Motor neuron (in vitro differentiated cells): ENCODE data around the gene FRMD4A. TPM values are rescaled to one million over a fixed set of nuclear protein-coding genes. Genes with fewer than 3 reads are reported as not detected.
"Not testable (repeated sequence)": the region's sequence is repeated elsewhere in the genome, so short reads cannot be mapped to it uniquely, and the experiment has no call there.

Experiments
- ATAC-seq, 8 experiments: fragments of 200-7000 bp; cut with Tn5 transposase; replicated peaks in 6 of 8; 2 replicates each; pipeline ENCODE4 v1.8.0; 2021; ENCODE audit warnings: mild to moderate bottlenecking in 8 of 8, moderate library complexity in 8 of 8
- H3K27ac ChIP-seq, 2 donors: fragments of 250-450 bp; sonication (Bioruptor Pico); 2 replicates each; pipeline ENCODE4 v1.9.0; 2021; ENCODE audit warnings: antibody characterized with exemption in 2 of 2, mild to moderate bottlenecking in 2 of 2, moderate library complexity in 1 of 2
- H3K4me1 ChIP-seq, 2 donors: fragments of 250-450 bp; sonication (Bioruptor Pico); replicated peaks in 1 of 2; 2 replicates each; pipeline ENCODE4 v1.6.1; 2021; ENCODE audit warnings: antibody characterized with exemption in 2 of 2, mild to moderate bottlenecking in 2 of 2, moderate library complexity in 1 of 2
- H3K4me3 ChIP-seq, 5 donors: fragments of 250-450 bp; sonication (Bioruptor Pico); 2 replicates each; pipeline ENCODE4 v1.9.0; 2021; ENCODE audit warnings: antibody characterized with exemption in 5 of 5, mild to moderate bottlenecking in 5 of 5, moderate library complexity in 4 of 5
- WGBS, 10 experiments: fragments of 450-650 bp; shearing (Covaris generic); methylation state at CpG; one replicate each; pipeline ENCODE4 v1.0.0; 2022; 5-methylcytosine and 5-hydroxymethylcytosine counted together
- in situ Hi-C, 9 experiments: fragments of 400-800 bp; cut with MboI; loops; one replicate each; pipeline ENCODE4 v1.15.0; 2021; ENCODE audit warnings: low sequenced_read_pairs in 9 of 9, low pct_unique_long_range_greater_than_20kb in 2 of 9; ENCODE audit not compliant: unreplicated experiment in 9 of 9
- total RNA-seq, 8 experiments: library from RNA; unstranded; fragments of 300-600 nt; gene quantifications; 2 replicates each; pipeline versions ENCODE4 v1.2.3 to v1.2.4, GENCODE V29; 2022

Gene FRMD4A
- total RNA-seq, 8 experiments from 2014 or later = 18.6 to 87.3 (median 44.5) TPM

DNA sequence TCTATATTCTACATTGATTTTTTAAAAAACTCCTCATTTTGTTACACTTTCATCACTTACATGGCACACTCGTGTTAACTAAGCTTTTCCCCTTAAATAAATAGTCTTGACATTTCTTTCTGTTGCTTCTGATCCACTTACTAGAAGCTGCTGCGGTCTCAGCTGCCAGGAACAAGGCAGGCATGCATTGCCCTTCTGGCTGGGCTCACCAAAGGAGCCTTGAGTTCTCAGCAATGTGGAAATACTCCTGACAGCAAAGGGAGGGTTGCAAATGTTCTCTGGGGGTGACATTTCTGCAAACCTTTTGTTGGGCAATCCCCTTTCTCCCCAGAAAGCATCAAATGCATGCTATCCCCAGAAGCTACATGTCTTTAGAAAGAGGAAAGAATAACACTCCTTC lies 393.9 kb downstream of the FRMD4A start:
- 30 to 83% (median 52%) methylated on average over 1 to 2 of the region's 2 CpGs; no CpG with 5 or more reads in 2 of the 10 experiments for WGBS, 10 experiments
- in situ Hi-C loops = no loop called here
- H3K4me1 ChIP-seq = no peaks in the 10 kb centered on the region
- no peak for ATAC-seq
- no peak overlapping the region for H3K27ac ChIP-seq
- H3K4me3 ChIP-seq = no peak overlapping the region

DNA sequence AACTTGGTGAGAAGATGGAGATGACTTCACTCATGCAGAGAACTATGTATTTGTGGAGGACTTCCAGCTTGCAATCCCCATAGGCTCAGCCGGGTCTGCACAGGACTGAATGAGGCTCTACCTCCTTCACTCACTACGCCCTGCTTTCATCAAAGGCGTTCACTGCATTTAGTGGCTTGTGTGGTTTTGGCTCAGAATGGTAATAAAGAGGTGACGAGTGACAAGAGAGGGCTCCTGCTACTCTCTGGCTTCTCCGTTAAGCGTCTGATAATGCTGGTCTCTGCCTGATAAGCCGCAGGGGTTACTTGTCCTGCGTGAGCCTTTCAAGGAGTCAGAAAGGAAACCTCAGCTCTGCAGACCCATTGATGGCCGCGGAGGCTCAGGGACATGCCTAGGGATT lies 400.6 kb downstream of the FRMD4A start:
- WGBS, 10 experiments = 49 to 95% (median 61%) methylated on average over 2 to 9 of the region's 10 CpGs; no CpG with 5 or more reads in 2 of the 10 experiments
- no peak for ATAC-seq
- Histone ChIP-seq H3K4me3 (no peak overlapping the region), H3K4me1 (peaks cover 11 to 16% of the 10 kb centered on the region in 2 donors), H3K27ac (no peak overlapping the region)
- in situ Hi-C loops = no loop called here

DNA sequence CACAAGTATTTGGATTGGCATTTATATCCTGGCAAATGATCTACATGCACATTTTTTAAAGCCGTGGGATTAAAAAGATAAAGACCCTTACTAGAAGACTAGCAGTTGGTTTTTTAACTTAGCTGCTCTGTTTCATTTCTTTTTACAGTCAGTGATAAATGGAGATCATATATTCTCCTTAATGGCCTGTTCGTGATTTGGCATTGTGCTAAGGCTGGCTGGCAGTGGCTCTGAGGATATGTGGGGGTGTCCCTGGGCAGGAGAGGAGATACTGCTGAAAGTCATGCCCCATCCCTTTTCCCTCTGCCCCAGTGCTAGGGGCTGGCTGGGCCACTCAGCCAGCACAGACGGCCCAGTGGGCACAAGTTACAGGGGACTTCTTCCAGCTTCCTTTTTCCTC lies 402.3 kb downstream of the FRMD4A start:
- peak in 5 of 8 experiments; percentile 41 to 91 (median 52) for ATAC-seq

DNA sequence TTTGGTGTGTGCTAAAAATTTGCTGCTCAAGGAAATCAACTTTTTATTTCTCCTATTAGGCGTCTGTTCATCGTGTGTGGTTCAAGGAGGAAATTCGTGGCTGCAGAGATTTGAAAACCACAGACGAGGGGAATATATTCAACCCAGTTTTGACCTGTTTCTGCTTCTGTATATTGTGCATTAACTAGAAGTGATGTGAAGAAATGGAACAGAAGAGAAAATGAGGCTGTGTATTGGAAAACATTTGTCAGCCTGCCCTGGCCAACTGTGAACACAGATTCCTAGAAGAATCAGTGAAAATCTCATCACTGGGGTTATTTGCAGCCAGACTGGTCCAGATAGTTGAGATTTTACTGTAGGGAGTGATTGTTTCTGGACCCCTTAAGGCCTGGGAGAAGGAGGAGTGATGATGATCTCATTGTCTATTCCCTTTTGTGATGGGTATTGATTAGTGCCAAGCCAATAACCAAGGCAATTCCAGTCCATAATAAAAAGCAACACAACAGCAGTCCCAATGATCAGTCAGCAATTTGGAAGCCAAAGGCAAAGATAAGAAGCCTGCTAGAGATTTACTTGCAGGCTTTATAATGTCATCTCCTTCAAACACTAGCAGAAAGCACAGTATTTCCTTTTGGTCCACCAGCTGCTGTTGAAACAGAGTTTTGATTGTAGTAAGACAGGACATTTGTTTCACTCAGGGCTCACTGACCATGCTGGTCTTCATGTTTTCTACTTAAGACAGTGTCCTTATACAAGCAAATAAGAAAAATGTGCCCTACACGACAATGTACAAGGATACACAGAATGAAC lies 404.5 kb downstream of the FRMD4A start:
- peak in 1 of 8 experiments; percentile 21 for ATAC-seq
- in situ Hi-C loops = no loop called here
- Histone ChIP-seq H3K4me1 (peaks cover 11 to 16% of the 10 kb centered on the region in 2 donors), H3K4me3 (no peak overlapping the region), H3K27ac (peak overlapping the region in 1 of 2 donors; percentile 27)
- WGBS, 10 experiments = 68 to 94% (median 88%) methylated on average over 3 to 5 of the region's 5 CpGs; no CpG with 5 or more reads in 3 of the 10 experiments

More for the DNA sequence above, 402.3 kb downstream of the FRMD4A start:
- no peak overlapping the region for H3K27ac ChIP-seq
- 20 to 50% (median 28%) methylated on average over 1 to 3 of the region's 3 CpGs; no CpG with 5 or more reads in 3 of the 10 experiments for WGBS, 10 experiments
- in situ Hi-C loops = no loop called here
- H3K4me1 ChIP-seq = peaks cover 11 to 16% of the 10 kb centered on the region in 2 donors
- H3K4me3 ChIP-seq = no peak overlapping the region

DNA sequence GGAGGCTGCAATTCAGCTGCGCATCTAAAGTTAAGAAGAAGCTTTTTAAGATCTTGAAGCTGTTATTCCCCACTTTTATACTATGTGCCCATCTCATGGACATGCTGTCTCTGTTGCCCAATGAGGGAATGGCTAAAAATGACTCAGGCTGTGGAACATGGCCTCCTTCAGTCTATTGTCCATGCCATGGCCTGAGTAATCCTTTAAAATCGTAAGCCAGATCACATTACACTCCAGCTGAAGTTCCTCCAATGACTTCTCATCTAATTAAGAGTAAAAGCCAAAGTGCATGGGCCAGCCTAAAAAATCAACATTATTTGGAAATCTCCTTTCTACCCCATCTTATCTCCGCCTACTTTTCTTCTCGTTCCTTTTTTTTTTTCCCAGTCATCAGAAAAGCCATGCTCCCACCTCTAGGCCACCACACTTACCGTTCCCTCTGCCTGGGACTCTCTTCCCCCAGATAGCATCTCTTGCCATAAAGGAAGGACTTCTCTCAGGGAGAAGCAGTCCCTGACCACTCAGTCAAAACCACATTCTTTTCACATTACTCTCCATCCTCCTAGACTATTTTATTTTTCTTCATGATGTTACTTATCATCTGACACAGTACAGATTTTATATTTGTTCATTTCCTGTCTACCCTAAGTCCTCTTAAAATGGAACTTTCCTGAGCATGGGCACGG lies 406.5 kb downstream of the FRMD4A start:
- Histone ChIP-seq H3K4me3 (no peak overlapping the region), H3K4me1 (peaks cover 11 to 16% of the 10 kb centered on the region in 2 donors), H3K27ac (no peak overlapping the region)
- in situ Hi-C loops = no loop called here
- 18 to 100% (median 82%) methylated on average over 2 to 6 of the region's 6 CpGs for WGBS, 10 experiments
- ATAC-seq = peak in 2 of 8 experiments; percentile 44 to 84

DNA sequence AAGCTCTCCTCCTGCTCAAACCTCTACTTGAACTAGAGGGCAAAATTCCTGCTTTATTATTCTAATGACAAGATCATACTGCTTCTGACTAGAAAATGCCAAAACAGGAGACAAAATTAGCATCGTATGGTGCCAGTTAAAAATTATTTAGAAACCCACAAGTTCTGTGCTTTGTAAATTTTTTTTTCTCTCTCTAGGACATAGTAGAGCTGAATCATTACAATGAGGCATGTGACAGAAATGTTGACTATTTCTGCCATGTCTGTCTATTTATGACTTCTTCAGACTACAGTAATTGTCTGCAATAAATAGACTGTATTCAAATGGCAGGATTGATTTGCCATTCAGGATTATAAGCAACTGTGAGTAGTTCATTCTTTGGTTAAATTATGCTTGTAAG lies 408.1 kb downstream of the FRMD4A start:
- in situ Hi-C loops = no loop called here
- peak in 3 of 8 experiments; percentile 16 to 86 (median 45) for ATAC-seq
- 0 to 100% (median 78%) methylated on average over 1 of the region's 1 CpG; no CpG with 5 or more reads in 1 of the 10 experiments for WGBS, 10 experiments
- no peak overlapping the region for H3K27ac ChIP-seq
- peaks cover 6% of the 10 kb centered on the region in 2 donors for H3K4me1 ChIP-seq
- H3K4me3 ChIP-seq = no peak overlapping the region

DNA sequence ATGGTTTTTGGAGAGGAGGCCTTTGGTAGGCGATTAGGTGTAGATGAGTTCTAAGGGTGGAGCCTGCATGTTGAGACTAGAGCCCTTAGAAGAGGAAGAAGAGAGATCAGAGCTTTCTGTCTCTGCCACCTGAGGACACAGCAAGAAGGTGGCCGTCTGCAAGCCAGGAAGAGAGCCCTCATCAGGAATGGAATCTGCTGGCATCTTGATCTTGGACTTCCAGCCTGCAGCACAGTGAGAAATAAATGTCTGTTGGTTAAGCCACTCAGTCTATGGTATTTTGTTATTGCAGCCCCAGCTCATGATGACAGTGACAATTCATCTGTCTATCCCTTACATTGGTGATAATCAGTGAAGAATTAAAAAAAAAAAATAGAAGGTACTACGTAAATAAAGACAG lies 408.8 kb downstream of the FRMD4A start:
- Histone ChIP-seq H3K4me1 (peaks cover 6% of the 10 kb centered on the region in 2 donors), H3K4me3 (no peak overlapping the region), H3K27ac (no peak overlapping the region)
- no peak for ATAC-seq
- in situ Hi-C loops = no loop called here
- WGBS, 10 experiments = 0 to 81% (median 42%) methylated on average over 1 to 3 of the region's 3 CpGs; no CpG with 5 or more reads in 1 of the 10 experiments

DNA sequence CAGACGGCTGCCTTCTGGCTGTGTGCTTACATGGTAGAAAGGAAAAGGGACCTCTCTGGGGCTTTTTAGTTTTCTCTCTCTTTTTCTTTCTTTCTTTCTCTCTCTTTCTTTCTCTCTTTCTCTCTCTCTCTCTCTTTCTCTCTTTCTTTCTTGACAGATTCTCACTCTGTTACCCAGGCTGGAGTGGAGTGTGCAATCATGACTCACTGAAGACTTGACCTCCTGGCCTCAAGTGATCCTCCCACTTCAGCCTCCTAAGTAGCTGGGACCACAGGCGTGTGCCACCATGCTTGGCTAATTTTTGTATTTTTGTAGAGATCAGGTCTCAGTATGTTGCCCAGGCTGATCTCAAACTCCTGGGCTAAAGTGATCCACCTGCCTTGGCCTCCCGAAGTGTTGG lies 409.6 kb downstream of the FRMD4A start:
- WGBS, 10 experiments = 0 to 100% (median 58%) methylated on average over 1 to 3 of the region's 3 CpGs; no CpG with 5 or more reads in 2 of the 10 experiments
- ATAC-seq, H3K4me1 ChIP-seq, H3K4me3 ChIP-seq, H3K27ac ChIP-seq, in situ Hi-C loops: not testable (repeated sequence)

DNA sequence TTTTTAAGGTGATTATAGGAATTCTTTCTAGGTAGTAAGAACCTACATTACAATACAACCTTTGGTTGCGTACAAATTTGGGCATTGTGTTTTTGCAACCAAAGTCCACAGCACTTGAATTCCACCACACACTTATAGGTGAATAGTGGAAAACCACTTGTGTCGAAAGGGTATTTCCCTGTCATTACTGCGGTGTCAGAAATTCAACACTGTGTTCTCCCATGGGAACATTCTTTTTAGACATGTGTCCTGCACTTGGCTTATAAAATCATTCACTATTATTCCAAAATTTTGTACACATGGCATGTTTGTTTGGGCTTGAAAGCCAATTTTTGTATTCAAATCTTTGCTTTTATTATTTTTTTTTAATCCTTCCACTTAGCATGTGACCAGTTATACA lies 410.3 kb downstream of the FRMD4A start:
- H3K27ac ChIP-seq = no peak overlapping the region
- in situ Hi-C loops = no loop called here
- WGBS, 10 experiments = 0 to 80% (median 29%) methylated on average over 1 to 3 of the region's 3 CpGs; no CpG with 5 or more reads in 1 of the 10 experiments
- no peaks in the 10 kb centered on the region for H3K4me1 ChIP-seq
- ATAC-seq = no peak
- H3K4me3 ChIP-seq = no peak overlapping the region

DNA sequence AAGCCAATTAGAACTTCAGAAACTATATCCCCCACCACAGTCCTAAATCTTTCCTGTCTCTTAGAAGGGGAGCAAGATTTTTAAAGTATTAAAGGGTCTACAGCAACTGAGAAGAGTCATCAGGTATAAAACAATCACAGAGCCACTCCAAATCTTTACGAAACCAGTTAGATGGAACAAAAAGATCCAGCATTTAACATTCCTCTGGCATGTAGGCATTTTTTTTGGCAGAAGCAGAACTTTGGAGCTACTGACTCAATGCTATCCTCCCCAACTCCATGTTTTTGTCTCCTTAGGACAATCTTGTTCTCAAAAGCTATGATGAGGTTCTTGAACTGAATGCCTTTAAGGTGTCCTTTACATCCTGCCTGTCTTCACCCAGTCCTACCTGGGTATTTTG lies 410.7 kb downstream of the FRMD4A start:
- ATAC-seq = no peak
- Histone ChIP-seq H3K27ac (no peak overlapping the region), H3K4me3 (no peak overlapping the region), H3K4me1 (no peaks in the 10 kb centered on the region)
- WGBS, 10 experiments = 60 to 100% (median 100%) methylated on average over 1 of the region's 1 CpG; no CpG with 5 or more reads in 4 of the 10 experiments
- in situ Hi-C loops = no loop called here

DNA sequence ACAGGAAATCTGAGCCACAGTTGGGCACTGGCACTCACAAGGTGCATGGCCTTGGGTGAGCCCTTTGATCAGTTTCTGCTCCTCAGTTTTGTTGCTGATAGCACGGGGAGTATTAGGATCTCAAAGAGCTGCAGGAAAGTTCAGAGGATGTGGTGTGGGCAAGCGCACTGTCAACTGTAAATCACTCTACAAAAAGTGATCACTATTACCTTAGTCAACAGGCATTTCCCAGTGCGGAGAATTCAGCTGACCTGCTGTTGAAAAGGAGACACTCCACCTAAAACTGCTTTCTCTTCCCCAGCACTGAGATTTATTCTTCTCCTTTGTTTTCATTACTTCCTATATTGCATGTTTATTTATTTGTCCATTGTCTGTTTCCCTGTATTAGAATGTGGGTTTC lies 412.9 kb downstream of the FRMD4A start:
- in situ Hi-C loops = no loop called here
- H3K4me1 ChIP-seq = no peaks in the 10 kb centered on the region
- no peak overlapping the region for H3K4me3 ChIP-seq
- 80 to 100% (median 92%) methylated on average over 1 to 3 of the region's 3 CpGs; no CpG with 5 or more reads in 3 of the 10 experiments for WGBS, 10 experiments
- ATAC-seq = no peak
- H3K27ac ChIP-seq = no peak overlapping the region

DNA sequence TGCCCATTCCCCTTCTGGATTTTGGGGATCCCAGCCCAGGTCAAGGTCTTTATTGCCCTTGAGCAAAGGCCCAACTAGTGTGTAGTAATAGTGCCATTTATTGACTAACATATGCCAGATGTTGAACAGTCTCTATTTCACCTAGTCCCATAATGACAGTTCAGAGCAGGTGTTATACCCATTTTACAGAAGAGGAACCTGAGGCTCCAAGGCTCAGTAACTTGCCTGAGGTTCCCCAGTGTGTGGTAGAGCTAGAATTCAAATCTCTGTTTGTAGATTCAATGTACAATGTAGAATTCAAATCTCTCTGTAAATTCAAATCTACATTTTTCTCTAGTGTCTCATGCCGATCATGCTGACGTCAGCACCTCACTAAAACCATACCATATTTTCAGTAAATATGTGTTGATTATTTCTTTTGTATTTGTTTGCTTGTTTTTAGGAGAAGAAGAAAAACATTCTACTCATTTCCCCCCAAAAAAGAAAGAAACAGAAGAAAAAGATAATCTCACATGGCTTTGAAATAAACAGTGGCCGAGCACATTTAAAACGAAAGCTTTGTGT lies 414.3 kb downstream of the FRMD4A start:
- Histone ChIP-seq H3K4me1 (no peaks in the 10 kb centered on the region), H3K27ac (no peak overlapping the region), H3K4me3 (no peak overlapping the region)
- 91 to 100% (median 100%) methylated on average over 1 to 4 of the region's 4 CpGs; no CpG with 5 or more reads in 2 of the 10 experiments for WGBS, 10 experiments
- no peak for ATAC-seq
- in situ Hi-C loops = no loop called here

DNA sequence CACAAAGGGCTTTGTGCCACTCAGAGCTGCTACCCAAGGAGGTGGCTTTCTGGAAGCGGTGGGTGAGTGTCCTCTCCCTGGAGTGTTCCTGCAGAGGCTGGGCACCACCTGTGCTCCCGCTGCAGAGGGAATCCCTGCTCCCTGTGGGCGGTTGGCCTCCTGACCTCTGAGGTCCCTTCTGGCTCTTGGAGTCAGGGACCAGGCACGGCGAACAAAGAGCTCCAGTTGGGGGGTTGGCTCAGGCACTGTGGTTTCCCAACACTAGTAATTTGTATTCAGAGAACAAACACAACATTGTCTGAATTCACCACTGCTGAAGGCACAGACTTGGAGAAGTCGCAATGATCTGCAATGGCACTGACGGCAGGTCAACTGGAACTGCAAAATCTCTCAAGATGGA lies 415.0 kb downstream of the FRMD4A start:
- 48 to 96% (median 60%) methylated on average over 1 to 4 of the region's 7 CpGs; no CpG with 5 or more reads in 3 of the 10 experiments for WGBS, 10 experiments
- ATAC-seq = no peak
- in situ Hi-C loops = no loop called here
- Histone ChIP-seq H3K4me1 (no peaks in the 10 kb centered on the region), H3K4me3 (no peak overlapping the region), H3K27ac (no peak overlapping the region)
